Measurements from ENCODE around the gene SUGCT. TPM values are rescaled to one million over a fixed set of nuclear protein-coding genes. Genes with fewer than 3 reads are reported as not detected.

SUGCT gene
- total RNA-seq, 1 donor from 2014 or later, result 9.8 TPM

- H3K4me3 Mint-ChIP-seq, result no peak overlapping the region
- H3K4me1 Mint-ChIP-seq, result no peaks in the 10 kb centered on the region
- DNase-seq (ENCODE audit: low spot score in 2 of 2, unreplicated experiment in 2 of 2), result no peak
- H3K27ac Mint-ChIP-seq, result no peak overlapping the region
- peaks cover 11% of the 10 kb centered on the region for H3K36me3 Mint-ChIP-seq
- no peak for TF ChIP-seq CTCF (IDR thresholded peaks at IDR 0.05; ENCODE audit: unreplicated experiment)
- H3K9me3 Mint-ChIP-seq, result peaks cover 24% of the 10 kb centered on the region
- H3K27me3 Mint-ChIP-seq (ENCODE audit: low read depth), result no peaks in the 10 kb centered on the region
Observed at GRCh38 chr7:40899151-40899550, 764.3 kb downstream of the SUGCT start.

- no peaks in the 10 kb centered on the region for H3K27me3 Mint-ChIP-seq (ENCODE audit: low read depth)
- no peaks in the 10 kb centered on the region for H3K4me1 Mint-ChIP-seq
- DNase-seq (ENCODE audit: low spot score in 2 of 2, unreplicated experiment in 2 of 2), result no peak
- peaks cover 8% of the 10 kb centered on the region for H3K36me3 Mint-ChIP-seq
- peaks cover 19% of the 10 kb centered on the region for H3K9me3 Mint-ChIP-seq
- TF ChIP-seq CTCF (IDR thresholded peaks at IDR 0.05; ENCODE audit: unreplicated experiment), result no peak
- no peak overlapping the region for H3K27ac Mint-ChIP-seq
- no peak overlapping the region for H3K4me3 Mint-ChIP-seq
Observed at GRCh38 chr7:40899636-40900507, 765.1 kb downstream of the SUGCT start.

- H3K27ac Mint-ChIP-seq, result no peak overlapping the region
- H3K9me3 Mint-ChIP-seq, result no peaks in the 10 kb centered on the region
- no peaks in the 10 kb centered on the region for H3K27me3 Mint-ChIP-seq (ENCODE audit: low read depth)
Observed at GRCh38 chr7:40903872-40904271, 769.1 kb downstream of the SUGCT start.

GRCh38 chr7:40907286-40907685 lies 772.5 kb downstream of the SUGCT start:
- H3K36me3 Mint-ChIP-seq, result no peaks in the 10 kb centered on the region
- peaks cover 4% of the 10 kb centered on the region for H3K9me3 Mint-ChIP-seq
- H3K4me1 Mint-ChIP-seq, result peaks cover 7% of the 10 kb centered on the region
- H3K27me3 Mint-ChIP-seq (ENCODE audit: low read depth), result no peaks in the 10 kb centered on the region
- H3K27ac Mint-ChIP-seq, result no peak overlapping the region
- H3K4me3 Mint-ChIP-seq, result no peak overlapping the region
- no peak for TF ChIP-seq CTCF (IDR thresholded peaks at IDR 0.05; ENCODE audit: unreplicated experiment)
- no peak for DNase-seq (ENCODE audit: low spot score in 2 of 2, unreplicated experiment in 2 of 2)

More at GRCh38 chr7:40903872-40904271, 769.1 kb downstream of the SUGCT start:
- no peak for TF ChIP-seq CTCF (IDR thresholded peaks at IDR 0.05; ENCODE audit: unreplicated experiment)
- no peaks in the 10 kb centered on the region for H3K36me3 Mint-ChIP-seq
- no peaks in the 10 kb centered on the region for H3K4me1 Mint-ChIP-seq
- no peak for DNase-seq (ENCODE audit: low spot score in 2 of 2, unreplicated experiment in 2 of 2)
- H3K4me3 Mint-ChIP-seq, result no peak overlapping the region

- no peak for DNase-seq (ENCODE audit: low spot score in 2 of 2, unreplicated experiment in 2 of 2)
- TF ChIP-seq CTCF (IDR thresholded peaks at IDR 0.05; ENCODE audit: unreplicated experiment), result no peak
- Mint-ChIP-seq H3K27ac (peak overlapping the region; percentile 10), H3K4me3 (no peak overlapping the region), H3K36me3 (no peaks in the 10 kb centered on the region), H3K9me3 (peaks cover 4% of the 10 kb centered on the region), H3K4me1 (peaks cover 7% of the 10 kb centered on the region), H3K27me3 (ENCODE audit: low read depth) (no peaks in the 10 kb centered on the region)
Observed at GRCh38 chr7:40909346-40909980, 774.7 kb downstream of the SUGCT start.

Other genes with a start within 250 kb of the SUGCT start
- gene CDK13, start 184.7 kb upstream of the SUGCT start, total RNA-seq, result 75.8 to 82.0 TPM (median 76.0 TPM) in 3 replicates
- 35.3 to 39.3 TPM (median 37.5 TPM) in 3 replicates for gene MPLKIP, start 383 bp upstream of the SUGCT start, total RNA-seq

Measured in mesothelial cell of epicardium (in vitro differentiated cells).